ENCODE measurements around the gene LZTS3. TPM values are rescaled to one million over a fixed set of nuclear protein-coding genes. Genes with fewer than 3 reads are reported as not detected.

The LZTS3 gene
- total RNA-seq, 4 donors from 2014 or later, result 9.0 to 13.5 (median 9.7) TPM

DNA sequence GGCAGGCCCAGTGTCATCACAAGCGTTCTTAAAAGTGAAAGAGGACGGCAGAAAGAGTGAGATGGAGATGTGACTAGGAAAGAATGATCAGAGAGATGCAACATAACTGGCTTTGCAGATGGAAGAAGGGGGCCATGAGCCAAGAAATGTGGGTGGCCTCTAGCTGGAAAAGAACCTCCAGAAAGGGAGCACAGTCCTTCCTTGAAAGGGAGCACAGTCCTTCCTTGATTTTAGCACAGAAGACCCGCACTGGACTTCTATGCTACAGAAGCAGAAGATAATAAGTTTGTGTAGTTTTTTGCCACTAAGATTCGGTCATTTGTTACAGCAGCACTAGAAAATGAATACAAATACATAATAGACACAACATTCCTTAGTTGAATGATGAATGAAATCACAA, 7.0 kb upstream of the LZTS3 start:
- H3K4me1 ChIP-seq, result peaks cover 0 to 10% (median 0%) of the 10 kb centered on the region in 4 donors
- no peak overlapping the region for H3K4me3 ChIP-seq
- in situ Hi-C loops (cut with MboI; ENCODE audit: low pct_ligation_motif_present in 1 of 4, low pct_unique_long_range_greater_than_20kb in 1 of 4, low sequenced_read_pairs in 3 of 4), result no loop called here
- TF ChIP-seq POLR2AphosphoS5 (IDR thresholded peaks at IDR 0.05), result no peak
- no peak for TF ChIP-seq CTCF (IDR thresholded peaks at IDR 0.05)
- TF ChIP-seq POLR2A (IDR thresholded peaks at IDR 0.05), result no peak
- 65 to 68% methylated on average over 2 to 4 of the region's 4 CpGs for WGBS, 2 donors (ENCODE audit: low coverage in 1 of 2)
- H3K27ac ChIP-seq, result no peak overlapping the region
- H3K9me3 ChIP-seq, result no peaks in the 10 kb centered on the region
- H3K27me3 ChIP-seq, result peaks cover 6% of the 10 kb centered on the region
- no peak for DNase-seq
- H3K36me3 ChIP-seq, result no peaks in the 10 kb centered on the region
- intact Hi-C loops (cut with DNase I; ENCODE audit: low total_unique reads), result no loop called here

GRCh38 chr20:3177746-3178485, 4.6 kb upstream of the LZTS3 start:
- 64 to 73% methylated on average over 4 to 8 of the region's 8 CpGs for WGBS, 2 donors (ENCODE audit: low coverage in 1 of 2)
- peaks cover 23% of the 10 kb centered on the region for H3K27me3 ChIP-seq
- intact Hi-C loops (cut with DNase I; ENCODE audit: low total_unique reads), result no loop called here
- in situ Hi-C loops (cut with MboI; ENCODE audit: low pct_ligation_motif_present in 1 of 4, low pct_unique_long_range_greater_than_20kb in 1 of 4, low sequenced_read_pairs in 3 of 4), result no loop called here
- TF ChIP-seq POLR2AphosphoS5 (IDR thresholded peaks at IDR 0.05) (no peak), CTCF (IDR thresholded peaks at IDR 0.05) (no peak), POLR2A (IDR thresholded peaks at IDR 0.05) (no peak), EP300 (IDR thresholded peaks at IDR 0.05; ENCODE audit: low read depth) (no peak)
- no peaks in the 10 kb centered on the region for H3K9me3 ChIP-seq
- no peak overlapping the region for H3K27ac ChIP-seq
- DNase-seq, result no peak
- no peak overlapping the region for H3K4me3 ChIP-seq
- H3K4me1 ChIP-seq, result peaks cover 0 to 28% (median 10%) of the 10 kb centered on the region in 4 donors
- H3K36me3 ChIP-seq, result no peaks in the 10 kb centered on the region

- WGBS, 2 donors (ENCODE audit: low coverage in 1 of 2), result 62 to 65% methylated on average over 1 of the region's 1 CpG
- Histone ChIP-seq H3K27ac (no peak overlapping the region), H3K9me3 (no peaks in the 10 kb centered on the region), H3K4me1 (peaks cover 6 to 23% (median 15%) of the 10 kb centered on the region in 4 donors), H3K36me3 (no peaks in the 10 kb centered on the region), H3K27me3 (peaks cover 31% of the 10 kb centered on the region), H3K4me3 (no peak overlapping the region)
- intact Hi-C loops (cut with DNase I; ENCODE audit: low total_unique reads), result no loop called here
- in situ Hi-C loops (cut with MboI; ENCODE audit: low pct_ligation_motif_present in 1 of 4, low pct_unique_long_range_greater_than_20kb in 1 of 4, low sequenced_read_pairs in 3 of 4), result no loop called here
- TF ChIP-seq EP300 (IDR thresholded peaks at IDR 0.05; ENCODE audit: low read depth), result no peak
- no peak for TF ChIP-seq POLR2AphosphoS5 (IDR thresholded peaks at IDR 0.05)
- no peak for TF ChIP-seq CTCF (IDR thresholded peaks at IDR 0.05)
- no peak for TF ChIP-seq POLR2A (IDR thresholded peaks at IDR 0.05)
- DNase-seq, result no peak
Measured at GRCh38 chr20:3175270-3175669, 1.9 kb upstream of the LZTS3 start.

- Histone ChIP-seq H3K9me3 (no peaks in the 10 kb centered on the region), H3K27me3 (peaks cover 31% of the 10 kb centered on the region), H3K4me3 (peak overlapping the region; percentile 75 to 83 (median 80)), H3K4me1 (peaks cover 6 to 23% (median 15%) of the 10 kb centered on the region in 4 donors), H3K27ac (peak overlapping the region in 2 of 4 donors; percentile 63 to 82), H3K36me3 (no peaks in the 10 kb centered on the region)
- DNase-seq, result no peak
- in situ Hi-C loops (cut with MboI; ENCODE audit: low pct_ligation_motif_present in 1 of 4, low pct_unique_long_range_greater_than_20kb in 1 of 4, low sequenced_read_pairs in 3 of 4), result no loop called here
- 16 to 32% methylated on average over 8 to 13 of the region's 13 CpGs for WGBS, 2 donors (ENCODE audit: low coverage in 1 of 2)
- no peak for TF ChIP-seq EP300 (IDR thresholded peaks at IDR 0.05; ENCODE audit: low read depth)
- no peak for TF ChIP-seq CTCF (IDR thresholded peaks at IDR 0.05)
- TF ChIP-seq POLR2A (IDR thresholded peaks at IDR 0.05), result no peak
- TF ChIP-seq POLR2AphosphoS5 (IDR thresholded peaks at IDR 0.05), result no peak
- intact Hi-C loops (cut with DNase I; ENCODE audit: low total_unique reads), result no loop called here
Measured at GRCh38 chr20:3174442-3175261, 1.3 kb upstream of the LZTS3 start.
